K562 (cell line): ENCODE measurements around the gene FOXR1. TPM values are rescaled to one million over a fixed set of nuclear protein-coding genes. Genes with fewer than 3 reads are reported as not detected.

Experiments used
- BRF1 ChIP-seq: IDR thresholded peaks from 3 replicates; pipeline ENCODE4 v1.6.1; 2011; ENCODE audit warnings: borderline replicate concordance, mild to moderate bottlenecking; ENCODE audit not compliant: insufficient read length; ENCODE audit errors: extremely low read depth
- ELK1 ChIP-seq: sonication (generic); formaldehyde crosslinking; IDR thresholded peaks from 2 replicates; pipeline ENCODE4 v1.8.1; 2022; ENCODE audit warnings: missing genetic modification reagents
- GTF2F1 ChIP-seq: IDR thresholded peaks from 2 replicates; pipeline ENCODE4 v1.6.1; 2011; ENCODE audit warnings: low read depth, low read length, improper control_type of control experiment
- GTF3C2 ChIP-seq: IDR thresholded peaks from 3 replicates; pipeline ENCODE4 v1.6.1; 2011; ENCODE audit warnings: borderline replicate concordance, mild to moderate bottlenecking, moderate library complexity; ENCODE audit not compliant: insufficient read length; ENCODE audit errors: extremely low read depth
- MAFK ChIP-seq: IDR thresholded peaks from 2 replicates; pipeline ENCODE4 v1.6.1; 2011; ENCODE audit warnings: low read length, improper control_type of control experiment
- MBD2 ChIP-seq: sonication (generic); IDR thresholded peaks from 2 replicates; pipeline ENCODE4 v1.6.1; 2016; ENCODE audit warnings: low read depth, borderline replicate concordance
- PHB2 ChIP-seq: fragments of 450-650 bp; IDR thresholded peaks from 2 replicates; pipeline ENCODE4 v1.6.1; 2017; ENCODE audit warnings: low read depth
- SIN3A ChIP-seq, 2 experiments: fragments of 150-350 bp in 1 of 2; IDR thresholded peaks; 2 replicates each; pipeline ENCODE4 v1.6.1; 2011 to 2016; ENCODE audit warnings: borderline replicate concordance in 2 of 2, low read depth in 2 of 2, low read length in 2 of 2, mild to moderate bottlenecking in 2 of 2, moderate library complexity in 2 of 2; ENCODE audit not compliant: control insufficient read depth in 1 of 2
- SRSF3 ChIP-seq: fragments of 200-400 bp; formaldehyde crosslinking; IDR thresholded peaks from 2 replicates; pipeline ENCODE4 v1.6.1; 2016; ENCODE audit warnings: mild to moderate bottlenecking, low read length, moderate library complexity; ENCODE audit not compliant: insufficient read depth
- THAP12 ChIP-seq: fragments of 250-450 bp; sonication (Bioruptor Pico); IDR thresholded peaks from 2 replicates; pipeline ENCODE4 v1.9.0; 2021; ENCODE audit warnings: mild to moderate bottlenecking, inconsistent platforms
- ZNF668 ChIP-seq: fragments of 250-450 bp; sonication (Bioruptor Pico); IDR thresholded peaks from 2 replicates; pipeline ENCODE4 v1.8.0; 2022; ENCODE audit warnings: mild to moderate bottlenecking, inconsistent platforms
- ZNF778 ChIP-seq: fragments of 450-650 bp; formaldehyde crosslinking; IDR thresholded peaks from 2 replicates; pipeline ENCODE4 v1.4.0; 2020; ENCODE audit warnings: mild to moderate bottlenecking, moderate library complexity
- polyA plus RNA-seq, 8 experiments: library from polyadenylated mRNA; depleted of rRNA in 4 of 8; stranded (reverse) in 5 of 8; unstranded in 3 of 8; fragments of >200 nt; fragmentation: Nextera tagmentation in 2 of 8; fragmentation: Illumina TruSeq in 1 of 8; extraction: Ambion mirVana in 2 of 8; extraction: Trizol in 1 of 8; gene quantifications; 2 replicates each; pipeline versions ENCODE4 v1.2.1 to v1.2.3, GENCODE V29; 2011 to 2014; ENCODE audit warnings: inconsistent platforms in 1 of 8, missing spikeins in 1 of 8
- total RNA-seq, 7 experiments: library from RNA; depleted of rRNA in 6 of 7; stranded (reverse); fragments of >200 nt in 6 of 7; fragmentation: Illumina TruSeq in 2 of 7; extraction: Trizol in 2 of 7; gene quantifications; 2 replicates each; pipeline versions ENCODE4 v1.2.1 to v1.2.3, GENCODE V29; 2011 to 2021; ENCODE audit warnings: low replicate concordance in 1 of 7

FOXR1 gene
- total and polyA plus RNA-seq, 9 of the 15 experiments (the other 6 are each of a cell fraction or from before 2014, with no cell fraction given) = not detected

DNA sequence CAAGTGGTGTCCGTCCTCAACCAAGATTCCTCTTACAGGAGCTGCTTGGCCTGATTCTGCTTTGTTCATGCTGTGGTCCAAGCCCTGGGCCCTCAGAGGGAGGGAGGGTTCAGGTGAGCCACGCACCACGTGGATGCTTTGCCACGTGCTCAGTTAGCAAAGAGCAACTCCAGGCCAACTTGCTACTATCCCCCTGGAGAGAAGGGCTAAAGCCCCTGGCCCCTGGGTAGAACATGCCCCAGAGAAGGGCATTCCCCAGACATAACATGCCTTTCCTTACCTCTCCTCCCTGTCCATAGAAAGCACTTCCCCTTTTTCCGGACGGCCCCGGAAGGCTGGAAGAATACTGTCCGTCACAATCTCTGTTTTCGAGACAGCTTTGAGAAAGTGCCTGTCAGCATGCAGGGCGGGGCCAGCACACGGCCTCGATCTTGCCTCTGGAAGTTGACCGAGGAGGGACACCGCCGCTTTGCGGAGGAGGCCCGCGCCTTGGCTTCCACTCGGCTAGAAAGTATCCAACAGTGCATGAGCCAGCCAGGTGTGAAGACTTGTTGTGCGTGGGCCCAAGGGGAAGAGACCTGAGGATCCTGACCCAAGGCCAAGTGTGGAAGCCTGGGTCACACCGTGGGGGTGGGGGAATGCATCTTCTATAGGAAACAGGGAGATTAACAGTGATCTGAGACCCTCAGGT, 8.8 kb downstream of the FOXR1 start (continued):
- no peak for TF ChIP-seq GTF3C2
- TF ChIP-seq PHB2 = no peak
- TF ChIP-seq SRSF3 = no peak
- peak; percentile 72 for TF ChIP-seq MAFK
- no peak for TF ChIP-seq ELK1 (CRISPR knock-in tag)
- TF ChIP-seq THAP12 (CRISPR knock-in tag) = no peak
- no peak for TF ChIP-seq SIN3A (IDR thresholded peaks at IDR 0.05; ENCODE audit: borderline replicate concordance in 2 of 2, control insufficient read depth in 1 of 2, low read depth in 2 of 2, low read length in 2 of 2)
- TF ChIP-seq ZNF778 = no peak
- TF ChIP-seq MBD2 = 0 out of 2 replicates have a peak, but pooled peaks have one; percentile 29
- TF ChIP-seq GTF2F1 = no peak
- TF ChIP-seq ZNF668 = no peak
- TF ChIP-seq BRF1 = no peak
